GM19455 (cell line): ENCODE data around the gene ACP1.

Source experiments
- ATAC-seq: cut with Tn5 transposase; IDR thresholded peaks from one replicate; pipeline ENCODE4 v1.9.1; 2021; ENCODE audit not compliant: unreplicated experiment

The ACP1 gene

DNA sequence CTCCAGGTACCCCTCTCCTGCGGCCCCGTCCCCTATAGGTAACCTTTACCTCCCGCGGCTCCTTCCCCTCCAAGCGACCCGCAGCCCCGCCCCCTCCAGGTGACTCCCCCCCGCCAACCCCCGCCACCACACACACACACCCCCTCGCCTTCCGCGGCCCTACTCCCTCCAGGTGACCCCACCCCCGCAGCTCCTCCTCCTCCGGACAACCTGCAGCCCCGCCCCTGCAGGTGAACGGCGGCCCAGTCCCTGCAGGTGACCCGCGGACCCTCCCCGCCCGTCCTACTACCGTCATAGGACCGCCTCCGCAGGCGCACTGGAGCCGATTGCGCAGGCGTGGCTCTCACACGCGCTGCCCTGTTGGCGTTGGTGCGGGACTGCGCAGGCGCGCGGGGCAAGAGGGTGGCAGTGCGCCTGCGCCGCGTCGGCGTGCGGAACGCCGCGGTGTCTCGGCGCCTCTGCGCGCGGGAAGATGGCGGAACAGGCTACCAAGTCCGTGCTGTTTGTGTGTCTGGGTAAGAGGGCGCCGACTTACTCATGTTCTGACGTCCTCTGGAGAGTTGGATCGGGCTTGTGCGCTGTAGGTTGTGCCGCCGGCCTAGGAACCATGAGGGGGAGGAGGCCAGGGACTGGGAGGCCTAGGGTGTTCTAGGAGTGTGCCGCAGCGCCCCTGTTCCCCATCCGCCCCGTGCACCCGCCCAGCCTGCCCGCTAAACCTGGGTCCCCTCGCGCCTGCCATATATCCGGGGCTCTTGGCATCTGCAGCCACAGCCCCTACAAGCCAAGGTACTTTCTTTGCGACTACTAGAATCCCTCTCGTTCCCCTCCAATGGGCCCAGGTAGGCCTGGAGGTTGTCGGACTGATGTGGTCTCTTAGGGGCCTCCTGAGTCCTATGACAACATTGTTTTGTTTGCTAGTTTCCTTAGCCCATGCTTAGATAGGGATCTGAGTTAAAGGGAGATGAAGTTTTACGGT is at the start of gene ACP1:
ACP1 (plus strand) TSS at position 455 of the 976 bp plus-strand sequence; CDS start at position 473, 18 bp downstream.
- peak; percentile 84 for ATAC-seq

DNA sequence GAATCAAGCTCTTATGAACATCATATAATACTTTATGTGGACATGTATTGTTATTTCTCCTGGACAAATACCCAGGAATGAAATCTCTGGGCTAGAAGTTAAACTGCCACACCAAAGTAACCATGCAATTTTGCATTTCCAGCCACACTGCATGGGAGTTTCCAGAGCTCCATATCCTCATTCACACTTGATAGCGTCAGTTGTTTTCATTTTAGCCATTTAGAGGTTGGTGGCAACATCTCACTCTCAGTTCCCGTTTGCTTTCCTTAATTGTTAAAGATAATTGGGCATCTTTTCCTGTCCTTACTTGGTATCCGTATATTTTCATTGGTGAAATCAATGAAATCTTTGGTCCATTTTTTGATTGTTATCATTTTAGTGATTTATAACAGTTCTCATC is 48.7 kb upstream of the ACP1 start:
- ATAC-seq, result no peak

GRCh38 chr2:223451-223850 is 41.3 kb upstream of the ACP1 start:
- no peak for ATAC-seq

DNA sequence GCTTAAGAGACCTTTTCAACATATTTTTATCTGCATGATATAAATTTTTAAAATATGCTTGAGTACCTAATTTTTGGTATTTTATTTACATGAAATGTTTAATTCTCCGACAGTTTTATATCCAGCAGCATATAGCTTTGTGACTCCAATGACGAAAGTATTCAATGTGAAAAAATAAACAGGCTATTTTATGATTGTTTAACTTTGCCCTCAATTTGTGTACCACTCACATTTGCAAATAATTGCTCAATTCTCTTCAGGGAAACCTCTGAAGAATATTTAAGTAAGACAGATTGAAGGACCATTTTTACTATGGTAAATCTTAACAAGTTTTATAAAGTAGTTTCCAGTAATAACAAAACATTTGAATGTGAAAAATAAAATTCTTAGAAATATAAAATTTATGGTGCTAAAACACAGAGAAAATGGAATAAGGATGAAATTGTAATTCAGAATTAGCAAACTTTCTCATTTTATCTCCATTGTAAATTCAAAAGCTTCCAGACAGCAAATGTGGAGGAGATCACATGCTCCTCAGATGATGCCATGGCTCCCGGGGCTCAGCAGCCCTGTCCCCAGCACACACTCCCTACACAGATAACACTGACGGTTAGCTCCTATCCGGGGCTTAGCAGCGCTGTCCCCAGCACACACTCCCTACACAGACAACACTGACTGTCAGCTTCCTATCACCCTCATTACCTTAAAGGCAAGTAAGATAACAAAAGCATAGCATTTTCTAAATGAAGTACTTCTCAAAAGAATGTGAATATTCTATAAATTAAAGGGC is 40.6 kb upstream of the ACP1 start:
- ATAC-seq, result no peak

- no peak for ATAC-seq
Measured at GRCh38 chr2:228115-228514, 36.6 kb upstream of the ACP1 start.

DNA sequence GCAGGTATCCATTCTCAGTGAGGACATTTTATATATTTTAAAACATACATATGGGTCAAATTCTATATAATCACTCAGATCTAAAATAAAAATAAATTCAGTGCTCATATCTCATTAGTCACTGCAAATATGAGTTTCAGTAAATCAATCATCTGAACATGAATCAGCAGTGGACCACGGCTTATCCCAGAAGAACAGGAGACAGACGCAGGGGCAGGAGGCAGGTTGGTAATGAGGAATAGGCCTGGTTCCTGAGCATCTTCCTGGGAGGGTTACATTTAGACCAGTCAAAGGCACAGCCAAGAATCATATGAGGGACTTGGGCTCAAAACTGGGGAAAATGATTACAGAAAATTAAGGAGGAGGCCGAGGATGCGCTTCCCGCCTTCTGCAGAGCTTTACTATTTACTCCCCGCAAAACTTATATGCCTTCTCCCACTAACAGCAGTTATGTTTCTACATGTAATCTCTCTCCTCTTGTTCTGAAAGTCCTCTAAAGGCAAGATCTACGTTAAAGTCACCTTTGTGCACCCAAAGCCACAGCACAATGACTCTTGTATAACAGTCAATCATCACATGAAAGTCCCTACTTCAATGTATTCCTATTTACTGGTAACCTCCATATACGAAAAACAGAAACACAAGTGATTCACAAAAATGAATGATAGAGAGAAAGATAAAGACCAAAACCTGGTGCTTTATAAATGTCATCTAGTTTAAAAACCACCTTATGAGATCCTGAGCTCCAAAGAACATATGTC is 36.0 kb upstream of the ACP1 start:
- ATAC-seq, result no peak

- ATAC-seq, result no peak
Measured at GRCh38 chr2:231521-232185, 33.1 kb upstream of the ACP1 start.

DNA sequence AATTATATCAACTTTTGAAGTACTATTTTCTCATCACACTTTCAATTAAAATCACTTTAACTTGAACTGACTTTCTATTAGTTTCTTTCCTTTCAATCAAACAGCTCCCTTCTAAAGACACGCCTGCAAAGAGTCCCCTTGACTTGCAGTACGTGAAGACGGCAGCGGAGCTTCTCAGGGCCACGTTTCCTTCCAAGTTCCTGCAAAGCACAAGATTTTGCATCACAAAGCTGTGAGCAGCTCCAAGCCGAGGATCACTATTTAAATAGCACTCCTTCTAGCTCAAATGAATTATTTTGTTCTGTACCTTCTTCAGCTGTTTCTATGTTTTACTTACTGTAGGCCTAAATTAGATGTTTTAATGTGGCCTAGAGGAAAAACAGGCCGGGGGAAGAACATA is 31.7 kb upstream of the ACP1 start:
- ATAC-seq, result no peak

GRCh38 chr2:234421-234820 is 30.3 kb upstream of the ACP1 start:
- ATAC-seq, result no peak

- ATAC-seq, result no peak
Measured at GRCh38 chr2:236993-237539, 27.7 kb upstream of the ACP1 start.

DNA sequence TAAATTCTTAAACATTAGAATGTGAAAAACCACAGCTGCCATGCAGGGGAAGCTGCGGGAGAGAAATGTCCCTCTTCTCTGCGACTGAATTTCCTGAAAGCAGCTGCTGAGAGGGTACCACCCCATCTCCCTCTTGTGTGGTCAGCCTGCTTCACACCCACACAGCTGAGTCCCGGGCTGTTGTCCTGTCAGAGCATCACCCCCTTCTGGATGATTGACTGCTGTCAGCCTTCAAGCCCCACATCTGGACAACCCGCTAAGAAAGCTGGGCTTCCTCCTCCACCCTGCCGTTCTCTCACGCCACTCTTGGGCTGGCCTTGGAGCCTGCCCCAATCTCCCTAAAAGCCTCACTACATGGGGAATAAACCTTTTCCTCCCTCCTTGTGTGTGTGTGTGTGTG is 26.9 kb upstream of the ACP1 start:
- no peak for ATAC-seq

GRCh38 chr2:238431-238830 is 26.3 kb upstream of the ACP1 start:
- no peak for ATAC-seq

GRCh38 chr2:238869-239268 is 25.9 kb upstream of the ACP1 start:
- ATAC-seq, result no peak

- ATAC-seq, result no peak
Measured at GRCh38 chr2:244547-244946, 20.2 kb upstream of the ACP1 start.

GRCh38 chr2:246489-247144 is 18.1 kb upstream of the ACP1 start:
- no peak for ATAC-seq

GRCh38 chr2:248724-249123 is 16.0 kb upstream of the ACP1 start:
- no peak for ATAC-seq

DNA sequence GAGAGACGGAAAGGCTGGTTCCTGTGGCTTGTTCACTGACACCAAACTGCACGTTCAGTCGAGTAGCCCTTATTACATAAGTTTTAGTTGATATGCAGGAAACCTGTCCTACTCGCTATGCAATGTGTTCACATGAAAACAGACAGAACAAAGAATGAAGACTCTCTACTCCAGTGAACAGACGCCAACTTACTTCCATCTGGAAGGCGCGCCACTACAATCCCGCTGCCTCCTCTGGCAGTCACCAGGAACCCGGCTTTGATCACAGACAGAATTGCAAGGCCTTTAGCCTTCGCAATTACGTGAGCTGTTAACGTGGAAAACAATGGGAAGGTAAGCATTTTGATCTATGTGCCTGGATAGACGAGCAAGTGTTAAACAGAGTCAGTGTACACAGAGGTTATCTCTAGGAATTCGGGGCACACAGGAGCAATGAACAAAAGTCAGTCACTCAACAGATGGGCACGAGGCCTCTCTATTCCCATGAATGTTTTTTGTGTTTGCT is 15.2 kb upstream of the ACP1 start:
- ATAC-seq, result no peak

GRCh38 chr2:252001-252602 is 12.6 kb upstream of the ACP1 start:
- ATAC-seq, result no peak

DNA sequence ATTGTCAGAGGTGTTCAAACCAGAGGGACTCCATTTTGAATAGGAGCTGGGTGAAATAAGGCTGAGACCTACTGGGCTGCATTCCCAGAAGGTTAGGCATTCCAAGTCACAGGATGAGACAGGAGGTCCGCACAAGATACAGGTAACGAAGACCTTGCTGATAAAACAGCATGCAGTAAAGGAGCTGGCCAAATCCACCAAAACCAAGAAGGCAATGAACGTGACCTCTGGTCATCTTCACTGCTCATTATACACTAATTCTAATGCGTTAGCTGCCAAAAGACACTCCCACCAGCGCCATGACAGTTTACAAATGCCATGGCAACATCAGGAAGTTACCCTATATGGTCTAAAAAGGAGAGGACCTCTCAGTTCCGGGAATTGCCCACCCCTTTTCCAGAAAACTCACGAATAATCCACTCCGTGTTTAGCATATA is 11.5 kb upstream of the ACP1 start:
- ATAC-seq, result no peak
